ENCODE results near the gene DIS3L. TPM values are rescaled to one million over a fixed set of nuclear protein-coding genes. Genes with fewer than 3 reads are reported as not detected.

DIS3L gene
- total RNA-seq, 1 experiment from 2014 or later = 35.9 TPM

DNA sequence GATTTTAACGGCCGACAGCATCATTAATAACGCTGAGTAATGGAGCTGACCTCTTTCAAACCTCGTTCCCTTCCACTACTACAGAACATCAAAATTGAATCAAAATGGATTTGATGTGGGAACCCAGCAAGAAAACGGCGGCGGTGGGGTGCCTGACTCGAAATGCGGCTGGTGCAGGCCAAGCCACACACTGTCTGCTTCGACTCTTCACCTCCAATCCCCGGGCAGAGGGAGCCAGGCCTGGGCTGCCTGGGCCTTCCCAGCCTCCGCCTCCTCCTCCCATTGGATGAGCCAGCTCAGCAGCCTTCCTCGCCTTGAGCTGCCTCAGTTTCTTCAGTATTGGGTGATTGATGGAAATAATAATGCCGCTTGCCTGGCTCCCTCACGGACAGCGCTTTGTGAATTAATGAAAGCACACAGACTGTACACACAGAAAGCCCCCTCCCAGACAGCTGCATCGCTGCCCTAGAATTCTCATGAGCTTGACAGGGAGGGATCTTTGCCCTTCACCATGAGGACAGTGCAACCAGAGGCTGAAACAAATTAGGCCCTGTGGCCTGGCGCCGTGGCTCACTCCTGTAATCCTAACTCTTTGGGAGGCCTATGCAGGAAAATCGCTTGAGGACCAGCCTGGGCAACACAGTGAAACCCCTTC, 28.4 kb upstream of the DIS3L start:
- H3K27me3 ChIP-seq = no peaks in the 10 kb centered on the region
- H3K36me3 ChIP-seq = no peaks in the 10 kb centered on the region
- DNase-seq = no peak

DNA sequence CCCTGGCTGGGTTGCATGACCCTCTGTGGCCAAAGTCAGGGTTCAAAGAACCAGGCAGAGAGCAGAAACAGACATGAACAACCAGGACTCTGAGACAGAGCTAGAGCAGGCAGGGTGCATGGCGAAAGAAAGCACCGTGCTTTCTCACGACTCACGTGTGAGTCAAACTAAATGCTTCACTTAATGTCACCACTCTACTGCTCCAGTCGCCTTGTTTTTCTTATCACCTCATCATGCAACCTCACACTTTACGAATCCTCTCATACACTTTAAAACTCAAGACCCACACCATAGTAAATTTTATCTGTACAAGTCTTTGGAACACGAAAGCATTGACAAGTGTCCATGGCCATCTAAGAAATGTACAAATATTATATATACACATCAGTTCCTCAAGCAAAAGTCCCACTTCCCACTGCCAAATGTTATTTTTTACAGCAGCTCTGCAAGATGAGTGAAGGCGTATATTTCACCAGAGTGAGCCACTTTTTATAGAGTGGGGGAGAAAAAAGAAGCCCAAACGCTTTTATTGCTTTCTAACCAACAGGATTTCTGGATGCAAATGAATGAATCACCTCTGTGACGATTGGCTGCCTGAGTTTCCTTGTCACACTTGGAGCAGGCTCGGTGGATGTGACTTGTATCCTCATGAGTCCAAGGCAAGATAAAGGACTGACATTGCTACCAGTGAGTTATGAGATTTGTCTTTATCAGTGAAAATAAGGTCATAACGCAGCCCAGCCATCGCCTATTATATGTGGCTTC, 23.9 kb upstream of the DIS3L start:
- Histone ChIP-seq H3K27me3 (no peaks in the 10 kb centered on the region), H3K4me3 (no peak overlapping the region), H3K9me3 (no peaks in the 10 kb centered on the region), H3K36me3 (no peaks in the 10 kb centered on the region)
- DNase-seq = peak; percentile 73

More for the DNA sequence above, 28.4 kb upstream of the DIS3L start:
- Histone ChIP-seq H3K4me3 (no peak overlapping the region), H3K9me3 (0 out of 2 replicates have a peak, but pooled peaks cover 4% of the 10 kb centered on the region)

DNA sequence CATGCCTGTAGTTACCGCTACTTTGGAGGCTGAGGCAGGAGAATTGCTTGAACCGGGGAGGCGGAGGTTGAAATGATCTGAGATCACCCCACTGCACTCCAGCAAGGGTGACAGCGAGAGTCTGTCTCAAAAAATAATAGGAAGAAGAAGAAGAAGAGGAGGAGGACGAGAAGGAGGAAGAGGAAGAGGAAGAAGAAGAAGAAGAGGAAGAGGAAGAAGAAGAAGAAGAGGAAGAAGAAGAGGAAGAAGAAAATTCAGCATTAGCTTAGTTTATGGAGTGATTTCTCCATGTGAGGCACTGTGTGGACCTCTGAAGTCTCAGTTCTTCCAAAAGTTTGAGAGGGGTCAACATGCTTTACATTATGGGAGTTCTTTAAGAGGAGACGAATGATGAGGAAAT, 22.4 kb upstream of the DIS3L start:
- no peaks in the 10 kb centered on the region for H3K36me3 ChIP-seq
- no peaks in the 10 kb centered on the region for H3K9me3 ChIP-seq
- H3K27me3 ChIP-seq = no peaks in the 10 kb centered on the region
- no peak overlapping the region for H3K4me3 ChIP-seq
- DNase-seq = no peak

DNA sequence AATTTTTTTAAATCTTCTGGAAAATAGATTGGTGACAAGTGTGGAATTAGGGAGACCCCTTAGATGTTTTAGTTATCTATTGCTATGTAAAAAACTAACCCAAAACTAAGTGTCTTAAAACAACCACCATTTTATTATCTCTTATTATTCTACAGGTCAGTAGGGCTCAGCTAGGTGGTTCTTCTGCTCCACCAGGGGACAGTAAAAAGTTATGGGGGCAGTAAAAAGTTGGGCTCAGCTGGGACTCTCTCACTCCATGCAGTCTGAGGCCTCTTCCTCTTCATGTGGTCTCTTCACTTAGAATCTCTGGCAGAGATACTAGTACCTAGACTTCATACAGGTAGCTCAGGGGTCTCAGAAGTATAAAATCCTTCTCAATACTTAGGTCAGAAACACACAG, 18.0 kb upstream of the DIS3L start:
- H3K9me3 ChIP-seq = no peaks in the 10 kb centered on the region
- no peak overlapping the region for H3K4me3 ChIP-seq
- H3K36me3 ChIP-seq = no peaks in the 10 kb centered on the region

DNA sequence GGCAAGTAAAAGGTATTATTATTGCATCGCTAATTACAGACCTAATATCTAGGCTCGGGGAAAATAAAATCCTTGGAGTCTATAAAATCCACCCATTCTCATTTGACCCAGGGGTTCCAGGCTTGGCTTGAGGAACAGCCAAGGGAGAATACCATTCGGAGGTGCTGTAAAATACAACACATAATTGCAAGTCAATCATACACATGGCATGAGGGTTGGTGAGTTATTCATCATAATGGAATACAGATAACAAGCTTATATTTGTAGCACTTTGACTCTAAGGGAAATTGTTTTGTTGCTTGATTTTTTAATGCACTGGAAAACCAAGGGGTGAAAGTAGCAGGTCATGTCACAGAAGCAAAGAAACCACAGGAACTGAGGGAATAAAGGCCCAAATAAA, 16.8 kb upstream of the DIS3L start:
- H3K9me3 ChIP-seq = no peaks in the 10 kb centered on the region
- no peak for DNase-seq
- no peak overlapping the region for H3K4me3 ChIP-seq
- no peaks in the 10 kb centered on the region for H3K36me3 ChIP-seq
- no peaks in the 10 kb centered on the region for H3K27me3 ChIP-seq

More for the DNA sequence above, 18.0 kb upstream of the DIS3L start:
- no peak for DNase-seq
- H3K27me3 ChIP-seq = no peaks in the 10 kb centered on the region

DNA sequence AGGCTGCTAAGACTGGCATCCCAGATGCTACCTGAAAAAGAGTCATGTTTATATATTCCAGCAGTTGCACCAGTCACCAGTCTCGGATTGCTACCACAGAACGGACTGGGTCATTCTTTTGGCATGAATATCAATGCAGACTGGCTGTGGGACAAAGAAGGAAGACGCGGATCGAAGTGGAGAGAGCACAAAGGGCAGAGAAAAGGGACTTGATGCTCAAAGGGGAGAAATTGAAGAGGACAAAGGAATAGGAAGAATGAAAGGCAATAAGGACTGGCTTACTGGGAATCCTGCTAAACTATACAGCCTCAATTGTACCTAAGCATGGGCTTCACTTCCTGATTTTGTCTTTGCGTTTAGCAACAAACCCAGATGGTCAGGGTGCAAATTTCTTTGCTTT, 15.3 kb upstream of the DIS3L start:
- H3K9me3 ChIP-seq = no peaks in the 10 kb centered on the region
- H3K36me3 ChIP-seq = no peaks in the 10 kb centered on the region
- no peaks in the 10 kb centered on the region for H3K27me3 ChIP-seq
- no peak for DNase-seq
- no peak overlapping the region for H3K4me3 ChIP-seq

DNA sequence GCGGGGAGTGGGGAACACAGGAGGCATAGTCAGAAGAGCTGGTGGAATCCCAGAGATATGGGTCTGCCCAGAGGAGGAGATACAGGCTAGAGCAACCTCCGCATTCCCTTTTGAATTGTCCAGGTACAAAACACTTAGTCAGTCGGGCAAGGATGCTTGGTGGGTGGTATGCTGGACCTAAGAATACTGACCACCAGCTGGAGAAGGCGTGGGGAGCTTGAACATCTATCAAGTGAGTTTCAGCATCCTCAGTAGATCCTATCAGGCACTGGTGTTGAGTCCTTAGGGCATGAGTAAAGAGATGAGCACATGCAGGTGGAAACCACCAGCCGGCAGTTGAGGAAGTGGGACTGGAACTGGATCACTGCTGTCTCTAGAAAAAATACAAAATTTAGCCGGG, 14.7 kb upstream of the DIS3L start:
- Histone ChIP-seq H3K9me3 (no peaks in the 10 kb centered on the region), H3K36me3 (no peaks in the 10 kb centered on the region), H3K27me3 (no peaks in the 10 kb centered on the region), H3K4me3 (no peak overlapping the region)
- DNase-seq = no peak

DNA sequence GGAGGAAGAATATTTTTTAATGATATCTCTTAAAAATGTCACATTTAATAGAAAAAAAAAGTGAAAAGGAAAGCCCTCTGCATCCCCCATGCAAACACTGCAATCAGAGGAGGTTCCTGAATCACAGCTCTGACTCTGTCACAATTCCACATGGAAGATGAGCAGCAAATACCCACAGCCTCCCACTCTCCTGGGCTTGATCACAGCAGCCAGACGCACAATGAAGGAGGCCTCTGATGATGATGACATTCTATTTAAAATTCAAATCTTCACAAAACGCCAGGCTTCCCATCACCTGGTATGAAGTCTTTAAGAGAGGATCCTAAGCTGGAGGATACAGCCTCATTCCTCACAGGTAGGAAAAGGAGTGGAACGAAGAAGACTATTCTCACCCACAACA, 9.1 kb upstream of the DIS3L start:
- no peaks in the 10 kb centered on the region for H3K9me3 ChIP-seq

DNA sequence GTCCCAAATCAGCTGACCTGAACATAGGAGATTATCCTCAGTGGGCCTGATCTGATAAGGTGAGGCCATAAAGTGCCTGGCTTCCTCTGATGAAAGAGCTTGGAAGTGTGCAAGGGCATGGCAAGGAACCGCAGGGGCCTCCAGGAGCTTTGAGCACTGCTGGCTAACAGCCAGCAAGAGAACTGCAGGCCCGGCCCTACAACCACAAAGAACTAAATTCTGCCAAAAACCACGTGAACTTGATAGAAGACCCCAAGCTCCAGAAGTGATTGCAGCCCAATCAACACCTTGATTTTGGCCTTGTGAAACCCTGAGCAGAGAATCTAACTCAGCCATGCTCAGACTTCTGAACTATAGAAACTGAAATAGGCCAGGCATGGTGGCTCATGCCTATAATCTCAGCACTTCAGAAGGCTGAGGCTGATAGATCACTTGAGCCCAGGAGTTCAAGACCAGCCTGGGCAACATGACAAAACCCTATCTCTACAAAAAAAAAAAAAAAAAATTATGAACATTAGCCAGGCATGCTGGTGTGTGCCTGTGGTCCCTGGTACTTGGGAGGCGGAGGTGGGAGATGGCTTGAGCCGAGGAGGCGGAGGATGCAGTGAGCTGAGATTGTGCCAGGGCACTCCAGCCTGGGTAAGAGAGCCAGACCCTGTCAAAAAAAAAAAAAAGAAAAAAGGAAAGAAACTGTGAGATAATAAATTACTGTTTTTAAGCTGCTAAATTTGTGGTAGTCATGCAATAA, 7.7 kb upstream of the DIS3L start:
- DNase-seq = no peak
- H3K4me3 ChIP-seq = no peak overlapping the region
- no peaks in the 10 kb centered on the region for H3K36me3 ChIP-seq
- no peaks in the 10 kb centered on the region for H3K9me3 ChIP-seq
- H3K27me3 ChIP-seq = no peaks in the 10 kb centered on the region

More for the DNA sequence above, 9.1 kb upstream of the DIS3L start:
- no peaks in the 10 kb centered on the region for H3K36me3 ChIP-seq
- no peak overlapping the region for H3K4me3 ChIP-seq
- no peak for DNase-seq
- H3K27me3 ChIP-seq = no peaks in the 10 kb centered on the region

DNA sequence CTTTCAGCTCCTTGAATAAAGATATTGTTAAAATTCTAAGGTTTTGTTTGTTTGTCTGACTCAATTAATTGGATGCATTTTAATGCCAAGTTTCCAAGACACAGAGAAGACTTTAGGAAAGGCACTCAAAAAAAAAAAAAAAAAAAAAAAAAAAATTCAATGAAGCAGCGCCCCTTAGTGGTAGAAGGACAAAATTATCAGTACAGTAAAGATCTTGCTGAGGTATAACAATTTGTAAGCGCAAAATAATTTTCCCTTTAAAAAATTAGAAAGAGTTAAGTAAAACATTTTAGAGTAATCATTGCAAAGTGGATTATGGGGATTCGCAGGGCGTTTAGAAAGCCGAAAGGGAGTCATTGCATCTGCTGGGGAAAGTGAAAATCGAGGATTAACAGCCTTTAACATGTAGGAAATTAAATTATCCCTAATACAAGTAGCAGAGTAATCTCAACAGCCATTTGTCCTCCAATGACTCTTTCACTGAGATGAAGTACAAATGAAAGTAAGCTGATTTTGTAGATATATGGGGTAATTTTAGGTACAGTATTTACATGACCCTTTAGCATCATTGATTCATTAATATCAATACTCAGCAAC, 5.8 kb upstream of the DIS3L start:
- no peak for DNase-seq
- Histone ChIP-seq H3K36me3 (no peaks in the 10 kb centered on the region), H3K4me3 (no peak overlapping the region), H3K9me3 (no peaks in the 10 kb centered on the region), H3K27me3 (no peaks in the 10 kb centered on the region)

DNA sequence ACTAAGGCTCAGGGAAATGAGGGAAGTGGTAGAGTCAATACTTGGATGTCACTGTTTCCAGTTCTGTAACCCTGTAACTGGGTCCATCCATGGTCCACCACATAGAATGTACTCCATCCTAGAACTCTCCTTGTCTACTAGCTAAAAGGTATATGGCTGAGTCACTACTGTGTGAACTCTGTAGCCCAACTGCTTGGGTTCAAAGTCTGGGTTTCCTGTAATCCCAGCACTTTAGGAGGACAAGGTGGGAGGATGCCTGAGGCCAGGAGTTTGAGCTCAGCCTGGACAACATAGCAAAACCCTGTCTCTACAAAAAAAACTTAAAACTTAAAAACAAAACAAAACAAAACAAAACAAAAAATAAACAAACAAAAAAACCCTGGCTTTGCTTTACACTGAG, 5.3 kb upstream of the DIS3L start:
- no peak for DNase-seq
- H3K36me3 ChIP-seq = no peaks in the 10 kb centered on the region
- H3K4me3 ChIP-seq = no peak overlapping the region
- H3K9me3 ChIP-seq = no peaks in the 10 kb centered on the region
- H3K27me3 ChIP-seq = no peaks in the 10 kb centered on the region

DNA sequence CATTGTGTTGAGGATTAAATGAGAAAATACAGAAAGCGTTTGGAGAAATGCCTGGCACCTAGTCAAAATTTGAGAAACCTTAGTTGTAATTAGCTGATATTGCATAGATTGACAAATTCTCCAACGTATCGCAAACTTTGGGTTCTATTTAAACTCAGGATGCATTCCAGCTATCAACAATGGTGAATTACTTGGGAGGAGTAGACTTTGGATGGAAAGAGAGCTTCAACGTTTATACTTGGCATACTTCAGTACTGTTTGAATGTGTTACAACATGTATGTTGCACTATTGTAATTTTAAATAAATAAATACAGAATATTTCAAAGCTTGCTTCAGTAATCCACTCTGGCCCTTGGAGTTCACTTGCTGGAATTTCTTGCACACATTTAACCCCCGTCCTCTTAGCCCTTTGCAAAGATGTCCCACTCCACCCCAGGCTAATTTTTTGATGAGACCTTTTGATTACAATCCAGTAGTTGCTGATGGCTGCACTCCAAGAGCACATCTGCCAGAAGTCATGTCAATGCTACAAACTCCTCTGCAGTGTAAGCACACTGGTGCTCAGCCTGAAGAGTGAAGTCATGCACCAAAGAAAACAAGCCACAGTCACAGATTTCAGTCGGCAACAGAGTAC, 4.7 kb upstream of the DIS3L start:
- H3K9me3 ChIP-seq = no peaks in the 10 kb centered on the region
- peak; percentile 68 for DNase-seq
- H3K27me3 ChIP-seq = no peaks in the 10 kb centered on the region
- H3K36me3 ChIP-seq = no peaks in the 10 kb centered on the region
- H3K4me3 ChIP-seq = no peak overlapping the region

DNA sequence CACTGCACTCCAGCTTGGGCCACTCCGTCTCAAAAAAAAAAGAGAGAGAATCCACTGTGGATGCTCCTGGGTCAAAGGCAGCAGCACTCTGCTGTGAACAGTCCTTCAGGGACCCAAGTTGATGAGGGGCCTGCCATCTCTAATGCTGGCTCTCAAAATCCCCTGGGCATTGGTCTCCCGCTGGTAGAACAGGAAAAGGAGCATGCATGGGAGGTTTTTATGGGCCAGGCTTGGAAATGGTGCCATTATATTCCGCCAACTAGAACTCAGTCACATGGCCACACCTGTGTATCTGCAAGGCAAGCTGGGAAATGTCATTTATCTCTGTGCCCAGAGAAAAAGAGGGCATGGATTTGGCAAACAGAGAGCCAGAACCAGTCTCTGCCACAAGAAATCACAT, 3.4 kb upstream of the DIS3L start:
- no peaks in the 10 kb centered on the region for H3K36me3 ChIP-seq
- no peaks in the 10 kb centered on the region for H3K27me3 ChIP-seq
- H3K9me3 ChIP-seq = no peaks in the 10 kb centered on the region
- no peak for DNase-seq
- no peak overlapping the region for H3K4me3 ChIP-seq

DNA sequence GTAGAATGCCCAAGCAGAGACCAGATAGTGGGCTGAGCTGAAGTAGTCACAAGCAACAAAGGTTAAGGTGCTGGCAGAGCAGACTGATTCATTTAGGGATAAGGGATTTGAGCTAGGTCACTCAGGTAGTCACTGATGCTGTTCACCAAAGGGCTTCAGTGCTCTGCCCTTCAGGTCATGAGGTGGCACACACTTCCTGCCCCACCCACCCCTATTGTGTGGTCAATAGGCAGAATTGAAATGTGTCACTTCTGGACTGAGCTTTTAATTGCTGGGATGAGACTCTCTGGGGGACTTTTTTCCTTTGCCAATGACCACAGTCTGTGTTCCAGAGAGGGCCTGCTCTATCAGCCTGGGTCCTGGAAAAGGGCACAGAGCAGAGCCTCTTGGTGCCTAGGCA, 2.9 kb upstream of the DIS3L start:
- no peak for DNase-seq
- no peaks in the 10 kb centered on the region for H3K27me3 ChIP-seq
- H3K9me3 ChIP-seq = no peaks in the 10 kb centered on the region
- H3K36me3 ChIP-seq = no peaks in the 10 kb centered on the region; the same call in 1 of the 2 replicates
- H3K4me3 ChIP-seq = no peak overlapping the region

DNA sequence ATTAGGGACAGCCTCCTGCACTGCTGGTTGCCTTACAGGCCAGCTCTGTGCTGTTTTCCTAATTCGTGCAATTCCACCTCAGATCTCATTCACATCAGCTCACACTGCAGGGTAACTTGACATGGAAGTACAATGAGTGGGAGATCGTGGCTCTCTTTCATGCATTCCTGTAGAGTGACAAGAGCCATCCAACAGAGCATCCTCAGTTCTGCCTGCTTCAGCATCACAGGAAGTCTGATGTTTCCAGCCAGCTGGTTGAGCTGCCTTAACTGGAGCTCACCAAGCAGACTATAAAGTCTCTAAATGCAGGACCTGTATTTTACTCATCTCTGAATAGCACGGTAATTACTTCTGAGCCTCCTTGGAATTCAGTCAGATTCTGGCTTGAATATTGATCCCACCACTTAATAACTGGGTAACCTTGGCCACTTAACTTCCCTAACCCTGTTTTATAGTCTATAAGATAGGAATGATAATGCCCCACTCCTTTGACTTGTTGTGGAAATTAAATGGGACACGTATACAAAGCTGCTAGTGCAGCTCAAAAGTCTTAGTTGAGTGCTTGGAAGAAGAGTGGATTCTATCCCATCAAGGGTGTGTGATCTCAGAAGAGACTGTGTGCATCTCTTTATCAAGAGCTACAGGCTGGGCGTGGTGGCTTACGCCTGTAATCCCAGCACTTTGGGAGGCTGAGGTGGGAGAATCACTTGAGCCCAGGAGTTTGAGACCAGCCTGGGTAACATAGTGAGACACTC, 1.4 kb upstream of the DIS3L start:
- Histone ChIP-seq H3K9me3 (no peaks in the 10 kb centered on the region), H3K4me3 (no peak overlapping the region), H3K36me3 (peaks cover 4% of the 10 kb centered on the region), H3K27me3 (no peaks in the 10 kb centered on the region)
- peak; percentile 18 for DNase-seq
